Suprapubic skin (tissue), 4 donors: ENCODE data around the gene CHST15.

Source experiments
- POLR2A ChIP-seq, 2 donors: fragments of 450-650 bp; IDR thresholded peaks; one replicate each; pipeline ENCODE4 v1.6.1; 2017; ENCODE audit warnings: antibody characterized with exemption in 2 of 2, mild to moderate bottlenecking in 2 of 2, moderate library complexity in 2 of 2
- POLR2AphosphoS5 ChIP-seq, 3 donors: sonication (generic); formaldehyde crosslinking; IDR thresholded peaks; one replicate each; pipeline ENCODE4 v1.6.1; 2017; ENCODE audit warnings: antibody characterized with exemption in 3 of 3
- TF ChIP-seq, protein P1 (sequence below), 2 donors: fragments of 200-600 bp in 1 of 2; fragments of 450-650 bp in 1 of 2; sonication (generic) in 1 of 2; IDR thresholded peaks; one replicate each; pipeline ENCODE4 v1.5.1; 2016 to 2019; ENCODE audit warnings: antibody characterized with exemption in 2 of 2, mild to moderate bottlenecking in 1 of 2, moderate library complexity in 1 of 2

DNA sequence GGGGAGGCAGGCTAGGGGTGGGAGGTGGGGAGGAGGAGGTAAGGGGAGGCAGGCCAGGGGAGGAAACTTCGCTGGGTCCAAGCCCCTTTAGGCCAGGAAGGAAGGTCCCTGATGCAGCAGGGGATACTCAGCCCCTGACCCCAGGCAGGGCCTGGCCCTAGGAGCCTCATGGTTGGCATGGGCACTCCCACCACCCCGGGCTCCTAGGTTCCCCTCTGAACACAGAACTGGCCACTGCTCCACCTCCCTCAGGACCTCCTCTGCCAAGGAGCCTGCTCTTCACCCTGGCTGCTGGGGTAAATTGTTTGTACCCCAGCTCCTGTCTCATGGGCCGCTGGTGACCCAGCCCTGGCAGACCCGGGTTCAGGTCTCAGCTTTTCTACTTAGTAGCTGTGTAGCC, 25.8 kb upstream of the CHST15 start:
- no peak for TF ChIP-seq POLR2A (IDR thresholded peaks at IDR 0.05)
- no peak for TF ChIP-seq POLR2AphosphoS5 (IDR thresholded peaks at IDR 0.05)
- TF ChIP-seq, protein P1, sequence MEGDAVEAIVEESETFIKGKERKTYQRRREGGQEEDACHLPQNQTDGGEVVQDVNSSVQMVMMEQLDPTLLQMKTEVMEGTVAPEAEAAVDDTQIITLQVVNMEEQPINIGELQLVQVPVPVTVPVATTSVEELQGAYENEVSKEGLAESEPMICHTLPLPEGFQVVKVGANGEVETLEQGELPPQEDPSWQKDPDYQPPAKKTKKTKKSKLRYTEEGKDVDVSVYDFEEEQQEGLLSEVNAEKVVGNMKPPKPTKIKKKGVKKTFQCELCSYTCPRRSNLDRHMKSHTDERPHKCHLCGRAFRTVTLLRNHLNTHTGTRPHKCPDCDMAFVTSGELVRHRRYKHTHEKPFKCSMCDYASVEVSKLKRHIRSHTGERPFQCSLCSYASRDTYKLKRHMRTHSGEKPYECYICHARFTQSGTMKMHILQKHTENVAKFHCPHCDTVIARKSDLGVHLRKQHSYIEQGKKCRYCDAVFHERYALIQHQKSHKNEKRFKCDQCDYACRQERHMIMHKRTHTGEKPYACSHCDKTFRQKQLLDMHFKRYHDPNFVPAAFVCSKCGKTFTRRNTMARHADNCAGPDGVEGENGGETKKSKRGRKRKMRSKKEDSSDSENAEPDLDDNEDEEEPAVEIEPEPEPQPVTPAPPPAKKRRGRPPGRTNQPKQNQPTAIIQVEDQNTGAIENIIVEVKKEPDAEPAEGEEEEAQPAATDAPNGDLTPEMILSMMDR (IDR thresholded peaks at IDR 0.05): no peak
